Urinary bladder (tissue), 4 donors: ENCODE results near the gene ATOH8. TPM values are rescaled to one million over a fixed set of nuclear protein-coding genes. Genes with fewer than 3 reads are reported as not detected.

Experiments used
- DNase-seq: peaks from one replicate; pipeline ENCODE4 v3.0.0-alpha.2; 2015; ENCODE audit errors: extremely low spot score
- H3K27ac ChIP-seq: one replicate; pipeline ENCODE4 v1.5.1; 2013; ENCODE audit warnings: low read depth, mild to moderate bottlenecking, moderate library complexity
- H3K36me3 ChIP-seq: one replicate; pipeline ENCODE4 v1.6.1; 2013; ENCODE audit warnings: mild to moderate bottlenecking, moderate library complexity; ENCODE audit not compliant: insufficient read depth
- H3K4me1 ChIP-seq: one replicate; pipeline ENCODE4 v1.6.1; 2013; ENCODE audit warnings: mild to moderate bottlenecking, moderate library complexity; ENCODE audit not compliant: insufficient read depth
- H3K4me3 ChIP-seq: one replicate; pipeline ENCODE4 v1.5.1; 2013; ENCODE audit warnings: low read depth, low read length
- WGBS: extraction: QIAGEN DNeasy Blood & Tissue Kit; methylation state at CpG from one replicate; pipeline ENCODE4 v1.1.7; 2013; 5-methylcytosine and 5-hydroxymethylcytosine counted together
- polyA plus RNA-seq: library from polyadenylated mRNA; stranded (reverse); fragments of 200-250 nt; gene quantifications from one replicate; pipeline ENCODE4 v1.2.3, GENCODE V29; 2013
- total RNA-seq: library from RNA; depleted of rRNA; stranded (reverse); fragments of >200 nt; gene quantifications from one replicate; pipeline ENCODE4 v1.2.3, GENCODE V29; 2014
- donor health status: healthy with polysubstance abuse.
- donor health status: healthy.

ATOH8 gene
- total and polyA plus RNA-seq, 2 donors, result 18.3 to 49.2 TPM

DNA sequence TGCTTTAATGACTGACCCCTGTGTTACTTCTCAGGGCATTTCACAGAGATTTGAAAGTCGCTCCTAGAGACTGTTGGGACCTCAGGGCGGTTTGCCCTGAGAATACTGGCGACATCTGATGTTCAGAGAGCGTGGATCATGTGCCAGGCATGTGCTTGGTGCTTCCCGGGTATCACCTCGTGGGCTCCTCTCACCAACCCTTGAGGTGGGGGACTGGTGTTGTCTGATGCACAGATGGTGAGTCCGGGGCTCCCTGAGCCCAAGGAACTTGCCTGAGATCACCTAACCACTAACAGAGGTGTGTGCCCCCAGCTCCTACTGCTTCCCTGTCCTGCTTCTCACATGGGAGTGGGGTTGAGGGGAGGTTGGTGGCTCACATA is 16.2 kb downstream of the ATOH8 start:
- no peak for DNase-seq
- no peak overlapping the region for H3K27ac ChIP-seq
- peaks cover 6% of the 10 kb centered on the region for H3K4me1 ChIP-seq
- no peak overlapping the region for H3K4me3 ChIP-seq
- WGBS, result 94% methylated on average over 7 of the region's 7 CpGs
- no peaks in the 10 kb centered on the region for H3K36me3 ChIP-seq

DNA sequence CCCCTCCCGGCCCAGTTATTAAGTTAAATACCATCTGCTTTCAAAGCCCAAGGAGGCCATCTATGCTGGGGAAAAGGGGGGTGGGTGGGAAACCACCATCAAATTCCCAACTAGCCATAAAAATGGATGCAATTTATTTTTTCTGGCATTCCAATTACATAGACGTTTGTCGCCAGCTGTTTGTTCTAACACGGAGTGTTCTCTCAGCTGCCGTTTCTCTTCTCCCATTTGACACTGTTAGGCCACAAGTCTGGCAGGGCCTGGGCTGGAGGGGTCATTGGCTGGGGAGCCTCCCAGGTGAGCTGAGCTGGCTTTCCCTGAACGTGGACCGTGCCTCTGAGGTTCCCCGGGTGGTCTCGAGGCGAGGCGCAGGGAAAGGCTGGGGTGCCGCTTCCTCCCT is 16.6 kb downstream of the ATOH8 start:
- peaks cover 6% of the 10 kb centered on the region for H3K4me1 ChIP-seq

DNA sequence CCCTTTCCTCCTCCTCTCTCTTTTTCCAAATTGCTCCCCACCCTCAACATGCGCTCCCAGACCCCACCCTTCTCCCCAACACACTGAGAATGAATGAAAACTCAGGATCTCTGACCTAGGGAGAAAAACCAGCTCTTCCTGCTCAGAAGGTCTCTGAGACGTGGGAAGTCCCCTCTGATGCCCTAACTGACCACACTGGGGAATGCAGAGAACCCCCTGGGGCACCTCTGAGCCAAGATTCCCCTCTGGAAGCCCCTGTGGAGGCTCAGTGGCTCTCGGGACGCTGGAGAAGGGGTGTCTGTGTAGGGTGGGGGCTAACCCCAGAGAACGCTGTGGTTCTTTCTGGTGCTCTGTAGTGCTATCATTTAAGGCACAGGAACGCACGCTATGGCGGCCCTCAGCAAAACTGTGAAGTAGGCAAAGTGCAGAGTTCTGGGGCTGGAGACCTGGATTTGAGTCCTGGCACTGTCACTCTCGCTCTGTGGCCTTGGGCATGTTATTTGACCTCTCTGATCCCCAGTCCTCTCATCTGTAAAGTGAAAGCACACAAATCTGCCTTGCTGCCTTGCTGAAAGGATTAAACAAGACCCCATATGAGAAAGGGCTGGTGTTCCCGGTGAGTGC is 17.1 kb downstream of the ATOH8 start:
- peaks cover 6% of the 10 kb centered on the region for H3K4me1 ChIP-seq
- DNase-seq, result no peak
- whole genome bisulfite sequencing, result 88% methylated on average over 10 of the region's 10 CpGs
- no peak overlapping the region for H3K27ac ChIP-seq
- no peaks in the 10 kb centered on the region for H3K36me3 ChIP-seq
- no peak overlapping the region for H3K4me3 ChIP-seq

More for the DNA sequence above, 16.6 kb downstream of the ATOH8 start:
- no peak overlapping the region for H3K27ac ChIP-seq
- DNase-seq, result no peak
- 73% methylated on average over 12 of the region's 12 CpGs for WGBS
- no peak overlapping the region for H3K4me3 ChIP-seq
- H3K36me3 ChIP-seq, result no peaks in the 10 kb centered on the region

DNA sequence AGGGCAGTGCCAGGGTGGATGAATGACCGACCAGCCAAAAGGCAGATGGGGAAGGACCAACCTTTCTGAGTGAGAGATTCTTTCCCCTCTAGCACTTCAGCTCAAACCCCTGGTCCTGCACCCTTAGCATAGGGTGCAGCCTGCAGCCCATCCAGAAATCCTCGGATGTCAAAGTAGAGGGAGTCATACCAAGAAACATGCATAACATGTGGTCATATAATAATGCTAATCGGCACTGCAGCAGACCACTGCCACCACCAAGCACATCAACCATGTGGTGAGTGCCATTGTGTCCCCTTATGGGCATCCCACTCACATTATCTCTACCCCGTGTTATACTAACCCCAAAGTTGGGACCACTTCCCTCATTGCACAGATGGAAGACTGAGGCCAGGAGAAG is 17.7 kb downstream of the ATOH8 start:
- H3K27ac ChIP-seq, result peak overlapping the region; percentile 69
- DNase-seq, result no peak
- 53% methylated on average over 4 of the region's 4 CpGs for WGBS
- no peak overlapping the region for H3K4me3 ChIP-seq
- peaks cover 5% of the 10 kb centered on the region for H3K4me1 ChIP-seq
- no peaks in the 10 kb centered on the region for H3K36me3 ChIP-seq

DNA sequence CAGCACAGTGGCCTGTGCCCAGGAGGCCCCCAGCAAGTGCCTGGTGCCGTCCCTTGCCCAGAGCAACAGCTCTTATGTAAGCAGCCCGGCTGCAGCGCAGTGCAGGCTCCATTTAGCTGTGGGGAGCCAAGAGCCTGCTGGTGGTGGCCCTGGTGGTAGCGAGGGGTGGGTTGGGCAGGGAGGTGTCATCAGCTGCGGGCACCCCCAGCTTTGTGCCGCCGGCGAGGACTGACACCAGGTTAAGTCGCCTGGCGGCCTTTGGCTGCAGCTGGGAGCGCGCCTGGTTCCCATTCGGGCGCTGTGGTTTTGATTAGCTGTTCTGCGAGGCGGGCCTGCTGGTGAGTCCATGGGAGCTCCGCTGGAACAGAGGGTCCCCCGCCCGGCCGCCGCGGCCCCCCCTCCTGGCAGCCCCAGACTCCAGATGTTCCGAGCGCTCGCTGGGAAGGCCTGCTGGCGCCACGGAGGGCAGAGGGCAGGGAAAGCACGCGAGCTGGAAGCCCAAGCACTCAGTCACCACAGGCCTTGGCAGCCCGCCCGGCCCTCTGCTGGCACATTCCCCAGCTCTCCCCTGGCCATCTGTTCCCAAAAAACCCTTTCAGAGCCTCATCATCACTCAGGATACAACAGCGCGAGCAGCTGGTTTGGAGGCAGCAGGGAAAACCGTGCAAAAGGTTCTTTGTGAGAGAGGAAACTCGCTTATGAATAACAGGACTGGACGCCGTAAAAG is 18.4 kb downstream of the ATOH8 start:
- Histone ChIP-seq H3K27ac (peak overlapping the region; percentile 69), H3K36me3 (peaks cover 3% of the 10 kb centered on the region), H3K4me1 (peaks cover 5% of the 10 kb centered on the region), H3K4me3 (no peak overlapping the region)
- WGBS, result 2% methylated on average over 37 of the region's 37 CpGs
- DNase-seq, result peak; percentile 98

DNA sequence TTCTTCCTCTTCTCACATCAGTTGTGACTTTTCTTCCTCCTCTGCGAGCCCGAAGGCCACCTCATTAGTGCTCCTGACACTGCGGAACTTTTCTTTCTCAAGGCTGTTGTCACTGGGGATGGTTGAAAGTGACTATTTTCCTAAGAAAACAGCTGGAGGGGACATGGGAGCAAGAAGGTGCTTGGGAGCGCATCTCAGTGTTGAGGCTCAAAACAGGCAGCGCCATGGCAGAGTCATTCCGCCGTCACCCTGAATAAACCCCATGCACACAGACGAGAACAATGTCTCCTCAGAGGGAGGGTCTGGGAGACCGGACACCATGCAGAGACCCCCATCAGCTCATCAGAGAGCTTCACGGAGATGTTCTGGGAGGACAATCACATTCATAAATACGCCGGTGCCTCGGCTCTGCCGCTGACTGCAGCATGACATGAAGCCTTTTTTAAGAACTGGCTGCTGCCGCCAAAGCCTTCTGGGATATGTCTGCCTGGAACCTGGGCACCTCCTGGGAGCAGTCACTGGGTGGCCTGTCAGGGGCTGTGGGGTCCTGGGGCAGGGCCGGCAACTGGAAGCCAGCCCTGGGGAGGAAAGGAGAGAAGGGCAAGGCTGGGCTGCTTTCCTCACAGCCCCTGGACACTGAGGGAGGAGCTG is 19.2 kb downstream of the ATOH8 start:
- 22% methylated on average over 16 of the region's 16 CpGs for WGBS
- peak overlapping the region; percentile 58 for H3K27ac ChIP-seq
- peaks cover 4% of the 10 kb centered on the region for H3K36me3 ChIP-seq
- no peak for DNase-seq
- no peak overlapping the region for H3K4me3 ChIP-seq
- peaks cover 5% of the 10 kb centered on the region for H3K4me1 ChIP-seq

DNA sequence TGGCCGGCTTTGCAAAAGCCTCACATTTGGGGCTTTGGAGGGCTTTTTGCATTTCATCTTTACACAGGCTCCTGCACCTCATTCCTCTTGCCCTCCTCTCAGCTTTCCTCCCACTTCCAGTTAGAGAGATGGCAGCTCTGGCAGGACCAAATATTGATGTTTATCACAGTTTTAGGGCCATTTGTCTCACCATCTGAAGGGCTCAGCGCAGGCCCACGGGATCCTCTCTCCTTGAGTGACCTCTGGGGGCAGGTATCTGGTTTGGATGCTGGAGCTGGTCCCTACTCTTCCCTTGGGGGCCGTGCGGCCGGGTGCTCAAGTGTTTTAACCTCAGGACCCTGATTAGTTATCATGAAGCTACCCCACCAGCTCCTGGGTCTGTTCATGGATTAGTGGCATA is 19.9 kb downstream of the ATOH8 start:
- WGBS, result 80% methylated on average over 6 of the region's 6 CpGs
- no peak overlapping the region for H3K4me3 ChIP-seq
- H3K27ac ChIP-seq, result peak overlapping the region; percentile 58
- no peak for DNase-seq
- H3K4me1 ChIP-seq, result peaks cover 5% of the 10 kb centered on the region
- H3K36me3 ChIP-seq, result peaks cover 4% of the 10 kb centered on the region

DNA sequence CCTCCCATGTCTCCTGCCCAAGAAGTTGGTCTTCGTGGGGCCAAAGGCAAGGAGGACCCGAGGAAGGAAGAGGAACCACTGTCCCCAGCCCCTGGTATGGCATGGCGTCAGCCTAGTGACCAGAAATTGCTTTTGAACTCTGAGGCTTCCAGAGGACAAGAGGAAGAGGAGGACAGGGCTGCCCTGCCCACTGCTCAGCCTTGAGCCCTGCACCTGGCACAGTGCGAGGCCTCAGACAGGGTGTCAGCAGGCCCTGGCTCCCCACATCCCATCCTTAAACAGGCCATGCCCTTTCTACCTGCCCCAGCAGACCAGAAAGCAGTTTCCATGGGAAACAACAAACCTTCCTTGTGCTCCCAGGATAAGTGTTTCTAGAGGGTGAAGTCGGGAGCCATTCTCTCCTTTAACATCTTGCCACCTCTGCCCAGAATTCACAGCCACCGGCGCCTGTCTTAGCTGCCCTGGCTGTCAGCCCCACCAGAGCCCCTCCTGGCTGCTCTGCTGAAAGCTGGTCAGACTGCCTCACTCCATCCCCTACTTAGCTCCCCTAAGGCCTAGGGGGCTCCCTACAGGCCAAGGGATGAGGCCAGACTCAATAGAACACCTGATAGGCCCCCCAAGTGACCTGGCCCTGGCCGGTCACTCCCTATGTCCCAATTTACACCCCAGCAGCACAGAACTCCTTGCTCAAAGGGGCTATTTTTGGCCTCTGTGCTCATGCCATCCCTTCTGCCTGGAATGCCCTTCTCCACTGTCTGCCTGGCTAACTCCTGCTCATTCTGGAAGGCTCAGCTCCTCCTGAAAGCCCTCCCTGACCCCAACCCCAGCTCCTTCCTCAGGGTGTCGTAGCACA is 20.6 kb downstream of the ATOH8 start:
- DNase-seq, result no peak
- H3K4me1 ChIP-seq, result peaks cover 5% of the 10 kb centered on the region
- no peak overlapping the region for H3K4me3 ChIP-seq
- peak overlapping the region; percentile 0 for H3K27ac ChIP-seq
- peaks cover 4% of the 10 kb centered on the region for H3K36me3 ChIP-seq
- WGBS, result 93% methylated on average over 9 of the region's 9 CpGs

DNA sequence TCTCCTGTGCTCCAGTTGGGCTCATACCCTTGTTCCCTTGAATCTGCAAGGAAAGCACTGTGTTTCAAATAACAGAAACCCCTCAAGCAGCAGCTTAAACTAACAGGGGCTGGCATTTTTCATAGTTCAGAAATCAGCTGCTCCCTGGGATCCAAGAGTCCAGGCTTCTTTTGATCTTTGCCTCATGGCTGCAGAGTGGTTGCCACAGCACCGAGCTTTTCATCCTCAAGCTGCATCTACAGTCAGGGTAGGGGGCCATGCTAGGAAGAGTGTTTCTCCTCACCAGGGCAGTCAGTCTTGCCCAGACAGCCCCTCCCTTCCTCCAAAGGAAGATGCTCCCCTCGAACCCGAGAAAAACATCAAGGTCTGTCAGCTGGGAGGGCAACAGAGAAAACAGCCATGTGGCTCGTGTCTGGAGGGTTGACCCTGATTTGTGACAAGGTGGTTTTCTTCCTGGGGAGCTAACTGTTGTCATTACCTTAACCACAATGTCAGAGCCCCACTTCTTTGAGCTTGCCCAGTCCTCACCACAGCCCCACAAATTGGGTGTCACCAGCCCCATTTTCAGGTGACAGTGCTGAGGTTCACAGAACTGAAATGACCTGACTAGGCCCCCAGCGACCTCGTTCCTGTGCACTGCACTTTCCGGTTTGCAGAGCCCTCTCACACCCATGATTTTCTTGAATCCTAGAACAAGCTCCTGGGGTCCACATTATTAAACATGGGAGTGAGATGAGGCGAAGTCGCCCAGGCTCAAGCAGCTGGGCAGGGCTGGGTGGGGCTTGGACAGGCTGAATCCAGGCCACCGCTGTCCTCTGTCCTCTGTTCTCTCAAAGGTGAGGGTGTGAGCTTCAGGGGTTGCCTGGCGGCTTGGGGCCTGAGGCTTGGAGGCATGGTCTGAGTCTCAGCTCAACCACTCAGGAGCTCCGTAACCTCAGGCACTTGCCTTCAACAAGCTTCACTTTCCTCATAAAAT is 21.9 kb downstream of the ATOH8 start:
- 96% methylated on average over 12 of the region's 12 CpGs for WGBS
- peaks cover 5% of the 10 kb centered on the region for H3K4me1 ChIP-seq

DNA sequence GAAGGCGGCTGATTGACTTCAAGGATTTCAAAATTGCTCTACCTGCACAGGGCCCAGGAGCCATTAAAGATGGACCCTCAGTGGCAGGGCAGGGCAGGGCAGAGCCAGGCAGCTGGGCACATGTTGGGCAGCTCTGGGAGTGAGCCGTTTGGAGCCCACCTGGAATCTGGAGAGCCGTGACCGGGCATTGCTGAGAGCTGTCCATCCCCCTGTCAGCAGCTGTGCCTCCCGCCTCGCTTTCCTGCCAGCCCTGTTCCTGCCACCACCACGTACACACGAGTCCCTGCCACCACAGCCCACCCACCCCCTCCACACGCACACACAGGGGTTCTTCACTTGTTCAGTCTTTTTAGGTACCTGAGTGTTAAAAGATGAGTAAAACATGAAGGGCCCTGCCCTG is 22.9 kb downstream of the ATOH8 start:
- no peak overlapping the region for H3K27ac ChIP-seq
- DNase-seq, result no peak
- H3K4me3 ChIP-seq, result no peak overlapping the region
- H3K36me3 ChIP-seq, result peaks cover 4% of the 10 kb centered on the region
- WGBS, result 89% methylated on average over 9 of the region's 9 CpGs
- H3K4me1 ChIP-seq, result peaks cover 5% of the 10 kb centered on the region

More for the DNA sequence above, 21.9 kb downstream of the ATOH8 start:
- no peak for DNase-seq
- peaks cover 4% of the 10 kb centered on the region for H3K36me3 ChIP-seq
- no peak overlapping the region for H3K4me3 ChIP-seq
- no peak overlapping the region for H3K27ac ChIP-seq

DNA sequence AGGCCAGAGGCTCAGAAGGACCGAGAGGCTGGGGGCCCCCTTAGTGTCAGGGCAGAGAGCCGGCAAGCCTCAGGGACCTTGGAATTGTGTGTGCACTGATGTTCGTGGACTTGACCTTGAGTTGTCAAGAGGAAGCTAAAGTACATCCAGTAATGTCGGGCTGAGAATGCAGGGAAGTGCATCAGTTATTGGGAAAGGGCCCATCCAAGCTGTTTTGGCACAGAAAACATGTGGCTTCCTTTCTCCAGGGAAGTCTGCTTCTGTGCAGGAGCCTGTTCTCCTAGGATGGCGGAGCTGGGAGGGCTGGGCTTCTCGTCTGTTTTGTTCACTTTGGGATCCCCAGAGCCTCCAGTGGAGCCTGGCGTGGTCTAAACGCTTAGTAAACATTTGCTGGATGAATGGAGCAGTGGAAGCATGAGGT is 23.7 kb downstream of the ATOH8 start:
- H3K27ac ChIP-seq, result no peak overlapping the region
- H3K4me1 ChIP-seq, result peaks cover 2% of the 10 kb centered on the region
- DNase-seq, result no peak
- peaks cover 4% of the 10 kb centered on the region for H3K36me3 ChIP-seq
- H3K4me3 ChIP-seq, result no peak overlapping the region
- 74% methylated on average over 8 of the region's 8 CpGs for WGBS

DNA sequence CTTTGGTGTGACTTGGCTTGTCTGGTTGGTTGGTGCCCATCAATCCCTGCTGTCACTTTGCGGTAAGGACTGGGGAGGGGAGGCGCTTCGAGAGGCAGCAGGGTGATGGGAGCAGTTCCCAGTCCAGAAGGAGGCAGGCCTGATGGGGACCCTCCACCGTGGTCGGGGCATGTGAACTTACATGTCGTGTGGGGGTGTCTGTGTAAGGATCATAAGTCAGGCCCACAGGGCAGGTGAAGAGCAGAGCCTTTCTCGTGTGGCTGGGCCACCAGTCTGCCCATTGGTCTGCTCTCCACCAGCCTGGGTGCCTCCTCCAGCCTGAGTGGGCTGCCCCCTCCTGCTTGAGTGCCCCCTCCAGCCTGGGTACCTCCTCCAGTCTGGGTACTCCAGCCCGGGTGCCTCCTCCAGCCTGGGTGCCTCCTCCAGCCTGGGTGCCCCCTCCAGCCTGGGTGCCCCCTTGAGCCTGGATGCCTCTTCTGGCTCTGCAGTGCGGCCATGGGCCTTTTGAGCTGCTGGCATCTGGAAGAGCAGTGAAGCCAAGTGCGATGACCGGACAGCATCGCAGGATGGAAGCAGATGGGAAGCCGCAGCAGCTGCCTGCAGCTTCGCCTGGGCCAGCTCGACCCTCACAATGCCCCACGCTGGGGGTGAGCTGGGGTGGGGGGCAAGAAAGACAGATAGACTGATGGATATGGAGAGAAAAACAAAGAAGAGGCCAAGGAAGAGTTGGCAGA is 25.0 kb downstream of the ATOH8 start:
- DNase-seq, result no peak
- Histone ChIP-seq H3K36me3 (peaks cover 4% of the 10 kb centered on the region), H3K27ac (no peak overlapping the region), H3K4me1 (no peaks in the 10 kb centered on the region), H3K4me3 (no peak overlapping the region)
- WGBS, result 88% methylated on average over 16 of the region's 16 CpGs
